Jurkat, Clone E6-1 (cell line): Measurements from ENCODE around the gene PLXNC1.

ENCODE experiments used
- DNase-seq: peaks from one replicate; pipeline ENCODE4 v3.0.0-alpha.2; 2011; ENCODE audit warnings: low read depth, low spot score
- H3K4me3 ChIP-seq: 2 replicates; pipeline ENCODE4 v1.5.1; 2011; ENCODE audit warnings: mild to moderate bottlenecking, low read length, control low read depth, moderate library complexity

PLXNC1 gene

GRCh38 chr12:94267921-94268471, 119.6 kb downstream of the PLXNC1 start:
- DNase-seq, result no peak
- H3K4me3 ChIP-seq, result no peak overlapping the region

GRCh38 chr12:94269316-94269999, 121.1 kb downstream of the PLXNC1 start:
- H3K4me3 ChIP-seq, result no peak overlapping the region
- DNase-seq, result no peak

GRCh38 chr12:94271351-94271750, 123.0 kb downstream of the PLXNC1 start:
- DNase-seq, result peak; percentile 35
- no peak overlapping the region for H3K4me3 ChIP-seq

DNA sequence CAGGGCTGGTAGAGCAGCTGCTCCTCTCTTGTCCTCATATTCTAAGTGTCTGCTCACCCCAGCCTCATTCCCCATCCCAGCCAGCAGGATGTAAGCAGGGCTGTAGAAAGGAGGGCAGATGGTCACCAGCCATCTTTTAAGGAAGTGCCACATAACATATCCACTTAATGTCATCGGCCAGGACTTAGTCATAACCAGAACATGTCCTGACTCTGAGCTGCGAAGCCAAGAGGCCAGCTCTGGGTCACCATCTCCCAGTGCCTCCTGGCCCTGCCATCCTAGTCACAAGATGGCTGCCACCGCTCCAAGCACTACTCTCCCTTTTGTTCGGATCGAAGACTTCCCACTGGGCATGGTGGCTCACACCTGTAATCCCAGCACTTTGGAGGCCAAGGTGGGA, 123.9 kb downstream of the PLXNC1 start:
- DNase-seq, result no peak
- H3K4me3 ChIP-seq, result no peak overlapping the region

DNA sequence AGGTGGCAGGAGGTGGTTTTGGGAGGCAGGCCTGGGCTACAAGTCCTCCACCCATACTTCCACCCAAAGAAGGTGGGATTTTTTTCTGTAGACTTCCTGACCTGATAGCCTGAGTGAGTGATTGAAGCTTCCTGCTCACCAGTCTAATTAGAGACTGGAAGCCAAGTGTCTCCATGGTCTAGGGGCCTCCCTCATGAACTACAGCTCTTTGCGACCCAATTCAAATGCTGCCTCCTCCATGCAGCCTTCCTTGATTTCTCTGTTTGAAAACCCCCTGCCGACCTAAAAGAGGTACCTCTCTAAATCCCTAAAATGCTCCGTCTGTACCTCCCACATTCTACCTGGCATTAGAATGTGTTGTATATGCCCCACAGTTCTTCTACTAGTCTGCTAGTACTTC, 124.9 kb downstream of the PLXNC1 start:
- no peak for DNase-seq
- H3K4me3 ChIP-seq, result no peak overlapping the region

GRCh38 chr12:94276725-94277124, 128.3 kb downstream of the PLXNC1 start:
- no peak overlapping the region for H3K4me3 ChIP-seq
- no peak for DNase-seq

GRCh38 chr12:94277426-94278000, 129.1 kb downstream of the PLXNC1 start:
- no peak for DNase-seq

DNA sequence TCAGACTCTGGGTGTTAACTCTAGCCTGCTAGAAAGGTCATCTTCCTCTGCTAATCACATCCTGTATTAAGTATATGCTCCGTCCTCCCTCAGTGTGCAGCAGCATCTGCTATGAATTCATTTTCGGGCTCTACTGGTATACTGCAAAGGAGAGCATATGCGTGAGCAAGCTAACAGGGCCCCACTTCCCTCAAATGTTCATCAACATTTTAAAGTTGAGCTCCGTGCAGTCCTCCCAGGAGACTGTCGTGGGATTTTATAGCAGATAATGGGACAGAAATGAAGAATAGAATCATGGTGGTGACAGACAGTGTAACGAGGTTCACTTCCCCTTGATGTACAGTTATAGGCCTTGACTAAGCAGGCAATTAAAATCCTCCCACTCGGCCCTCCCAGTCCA, 131.7 kb downstream of the PLXNC1 start:
- H3K4me3 ChIP-seq, result no peak overlapping the region
- no peak for DNase-seq

More at GRCh38 chr12:94277426-94278000, 129.1 kb downstream of the PLXNC1 start:
- no peak overlapping the region for H3K4me3 ChIP-seq

DNA sequence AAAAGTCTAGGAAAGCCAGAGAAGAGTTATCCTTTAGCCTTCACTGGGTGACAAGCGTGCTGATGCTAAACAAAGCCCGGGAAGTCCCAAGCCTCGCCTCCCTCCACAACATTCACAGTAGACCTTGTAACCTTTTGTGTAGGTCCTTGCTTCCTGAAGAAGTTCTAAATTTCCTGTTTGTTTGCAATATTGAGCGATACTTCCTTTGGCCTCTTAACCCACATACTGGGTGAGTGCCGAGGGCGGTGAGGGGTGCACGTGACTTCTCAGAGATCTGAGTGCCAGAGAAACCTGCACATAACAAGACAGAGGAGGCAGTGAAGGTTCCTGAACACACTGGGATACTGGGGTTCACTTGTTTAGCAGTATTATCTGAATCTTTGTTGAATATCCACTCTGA, 134.3 kb downstream of the PLXNC1 start:
- DNase-seq, result peak; percentile 45
- no peak overlapping the region for H3K4me3 ChIP-seq

- no peak for DNase-seq
- no peak overlapping the region for H3K4me3 ChIP-seq
Measured at GRCh38 chr12:94284046-94284445, 135.7 kb downstream of the PLXNC1 start.

GRCh38 chr12:94284859-94285258, 136.5 kb downstream of the PLXNC1 start:
- no peak for DNase-seq
- H3K4me3 ChIP-seq, result no peak overlapping the region

GRCh38 chr12:94285943-94286582, 137.7 kb downstream of the PLXNC1 start:
- no peak for DNase-seq

DNA sequence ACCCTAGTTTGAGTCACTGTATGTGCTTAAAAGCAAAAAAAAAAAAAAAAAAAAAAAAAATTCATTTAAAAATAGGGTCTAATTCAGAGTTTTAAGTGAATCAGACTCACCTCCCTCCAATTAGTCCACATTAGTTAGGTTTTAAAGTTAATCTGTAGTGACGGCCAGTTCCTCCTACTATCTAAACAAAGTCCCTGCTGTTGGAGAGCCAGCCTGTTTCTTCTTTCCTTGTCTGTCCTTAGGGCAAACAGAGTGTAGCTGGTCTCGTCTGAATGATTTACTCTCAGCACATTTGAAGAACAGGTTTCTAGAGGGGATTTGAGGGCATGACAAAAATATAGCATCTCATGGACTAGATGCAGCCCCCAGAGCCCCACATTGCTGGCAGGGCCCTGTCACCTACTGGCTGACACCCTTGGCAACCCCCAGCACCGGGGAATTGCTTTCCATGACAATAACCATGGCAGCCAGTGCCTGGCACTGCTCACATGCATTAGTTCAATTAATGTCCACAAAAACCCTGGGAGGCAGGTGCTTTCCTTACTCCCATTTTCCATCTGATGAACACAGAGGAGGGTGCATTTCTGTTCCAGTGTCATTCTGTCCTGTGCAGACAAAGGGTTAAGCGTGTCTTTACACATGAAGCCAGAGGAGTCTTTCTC, 138.3 kb downstream of the PLXNC1 start:
- no peak overlapping the region for H3K4me3 ChIP-seq
- no peak for DNase-seq

More at GRCh38 chr12:94285943-94286582, 137.7 kb downstream of the PLXNC1 start:
- no peak overlapping the region for H3K4me3 ChIP-seq

- H3K4me3 ChIP-seq, result no peak overlapping the region
- no peak for DNase-seq
Measured at GRCh38 chr12:94287245-94287628, 138.9 kb downstream of the PLXNC1 start.

- DNase-seq, result no peak
- H3K4me3 ChIP-seq, result no peak overlapping the region
Measured at GRCh38 chr12:94289461-94290312, 141.3 kb downstream of the PLXNC1 start.

DNA sequence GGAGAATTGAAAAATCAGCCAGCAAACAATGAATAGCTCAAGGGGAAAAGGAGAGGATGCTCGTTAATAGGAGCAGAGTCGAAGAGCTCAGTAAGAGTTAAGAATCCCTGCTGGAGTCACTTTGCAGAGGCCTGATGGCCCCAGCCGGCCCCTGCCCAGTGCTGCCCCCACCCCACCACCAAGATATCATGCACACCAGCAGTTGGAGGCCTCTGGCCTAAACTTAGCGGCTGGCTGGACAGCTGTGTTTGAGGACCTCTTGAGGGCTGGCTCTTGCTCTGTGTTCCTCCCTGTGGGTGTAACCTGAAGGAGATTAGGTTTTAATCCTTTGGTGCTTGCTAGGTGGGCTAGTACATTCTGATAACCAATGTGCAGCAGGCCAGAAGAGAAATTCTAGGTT, 142.0 kb downstream of the PLXNC1 start:
- DNase-seq, result no peak
- no peak overlapping the region for H3K4me3 ChIP-seq

DNA sequence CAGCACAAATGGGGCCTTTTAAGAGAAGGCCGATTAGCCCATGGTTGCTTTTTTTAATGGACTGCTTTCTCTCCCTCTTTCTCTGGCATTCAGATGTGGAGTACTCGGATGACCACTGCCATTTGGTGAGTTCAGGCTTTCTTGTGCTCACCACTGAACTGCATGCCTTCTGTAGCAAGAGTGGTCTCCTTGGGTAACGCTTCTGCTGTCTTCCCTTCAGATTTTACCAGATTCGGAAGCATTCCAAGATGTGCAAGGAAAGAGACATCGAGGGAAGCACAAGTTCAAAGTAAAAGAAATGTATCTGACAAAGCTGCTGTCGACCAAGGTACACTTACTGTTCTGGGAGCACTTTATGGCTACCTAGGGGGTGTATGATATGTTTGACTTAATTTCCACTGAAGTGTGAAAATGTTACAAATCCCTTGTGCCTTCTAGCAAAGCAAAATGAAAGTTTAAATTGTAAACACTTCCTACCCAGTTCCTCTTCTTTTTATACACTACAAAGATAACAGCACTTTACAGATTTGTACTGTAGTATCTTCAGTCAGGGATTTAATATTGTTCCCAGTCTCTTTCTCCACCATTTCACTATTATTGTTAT, 148.8 kb downstream of the PLXNC1 start:
- DNase-seq, result no peak
- no peak overlapping the region for H3K4me3 ChIP-seq

DNA sequence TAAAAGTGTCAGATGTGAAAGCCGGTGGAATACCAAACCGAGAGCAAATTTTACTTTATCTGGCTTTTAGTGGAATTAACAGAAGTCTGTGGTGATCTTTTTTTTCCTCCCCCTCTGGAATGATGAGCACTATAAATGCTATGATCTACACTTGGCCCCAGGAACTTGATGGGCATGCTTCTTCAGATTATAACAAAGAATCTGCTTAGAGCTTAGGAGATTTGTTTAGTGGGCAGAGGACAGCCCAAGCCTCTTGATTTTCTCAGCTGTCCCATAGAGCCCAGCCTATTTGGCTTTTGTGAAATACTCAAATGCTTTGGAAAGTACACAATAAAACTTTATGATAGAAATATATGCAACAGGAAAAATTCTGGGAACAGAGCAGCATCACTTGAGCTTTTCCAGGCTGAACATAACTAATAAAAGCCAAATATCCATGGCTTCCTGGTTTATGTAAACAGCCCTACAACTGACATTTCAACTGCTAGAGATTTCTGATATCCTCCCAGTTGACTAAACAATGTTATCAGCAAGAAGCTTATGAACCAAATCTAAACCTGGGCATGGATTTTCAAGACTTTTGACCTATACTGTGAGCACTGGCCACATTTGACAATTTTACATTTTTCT, 149.6 kb downstream of the PLXNC1 start:
- DNase-seq, result no peak
- H3K4me3 ChIP-seq, result no peak overlapping the region
